Endodermal cell (in vitro differentiated cells): Measurements from ENCODE around the gene AGAP3. TPM values are rescaled to one million over a fixed set of nuclear protein-coding genes. Genes with fewer than 3 reads are reported as not detected.

ENCODE experiments used
- DNase-seq: peaks from one replicate; pipeline ENCODE4 v3.0.0-alpha.2; 2017
- H3K27ac ChIP-seq: 2 replicates; pipeline ENCODE4 v1.5.1; 2013; ENCODE audit warnings: mild to moderate bottlenecking, low read depth, low read length, moderate library complexity
- H3K27me3 ChIP-seq: 2 replicates; pipeline ENCODE4 v1.6.1; 2013; ENCODE audit warnings: mild to moderate bottlenecking, low read length, moderate library complexity; ENCODE audit not compliant: insufficient read depth, control insufficient read depth, poor library complexity, severe bottlenecking
- H3K36me3 ChIP-seq: 2 replicates; pipeline ENCODE4 v1.7.0; 2013; ENCODE audit warnings: mild to moderate bottlenecking, low read length, moderate library complexity; ENCODE audit not compliant: control insufficient read depth, insufficient read depth
- H3K4me1 ChIP-seq: one replicate; pipeline ENCODE4 v1.7.0; 2013; ENCODE audit warnings: low read length; ENCODE audit not compliant: control insufficient read depth, insufficient read depth
- H3K4me3 ChIP-seq: 2 replicates; pipeline ENCODE4 v1.5.1; 2013; ENCODE audit warnings: mild to moderate bottlenecking, low read length, moderate library complexity
- H3K9ac ChIP-seq: 2 replicates; pipeline ENCODE4 v1.6.1; 2013; ENCODE audit warnings: mild to moderate bottlenecking, low read length, moderate library complexity; ENCODE audit not compliant: poor library complexity, severe bottlenecking; ENCODE audit errors: extremely low read depth
- H3K9me3 ChIP-seq: 2 replicates; pipeline ENCODE4 v1.6.1; 2013; ENCODE audit warnings: mild to moderate bottlenecking, low read length, moderate library complexity; ENCODE audit not compliant: control insufficient read depth
- H3K27ac Mint-ChIP-seq: 2 replicates; pipeline ENCODE4 v1.8.0; 2020; ENCODE audit warnings: mixed read lengths
- H3K27me3 Mint-ChIP-seq: 2 replicates; pipeline ENCODE4 v1.8.0; 2021; ENCODE audit warnings: mild to moderate bottlenecking, mixed read lengths; ENCODE audit not compliant: insufficient read depth
- H3K36me3 Mint-ChIP-seq: 2 replicates; pipeline ENCODE4 v1.8.0; 2020; ENCODE audit warnings: low read depth, mixed read lengths
- H3K4me1 Mint-ChIP-seq: 2 replicates; pipeline ENCODE4 v1.8.0; 2020; ENCODE audit warnings: mixed read lengths
- H3K4me3 Mint-ChIP-seq: 2 replicates; pipeline ENCODE4 v1.8.0; 2020; ENCODE audit warnings: mild to moderate bottlenecking, moderate library complexity, mixed read lengths
- H3K9me3 Mint-ChIP-seq: 2 replicates; pipeline ENCODE4 v1.8.0; 2020; ENCODE audit warnings: mild to moderate bottlenecking, mixed read lengths
- CTCF ChIP-seq: fragments of 200-600 bp; sonication (generic); conservative IDR thresholded peaks from 2 replicates; pipeline ENCODE4 v1.5.0; 2021; ENCODE audit warnings: antibody characterized with exemption, mild to moderate bottlenecking
- WGBS, 2 experiments: methylation state at CpG; one replicate each; pipeline versions ENCODE4 v1.1.5 to v1.1.7; 2013; ENCODE audit warnings: missing lambda C conversion rate in 2 of 2, mixed read lengths in 1 of 2; ENCODE audit not compliant: insufficient coverage in 1 of 2, insufficient read length in 1 of 2; 5-methylcytosine and 5-hydroxymethylcytosine counted together
- total RNA-seq, 2 donors: library from RNA; stranded (reverse); fragmentation: NEBNext Ultra II Directional in 1 of 2; extraction: Animal tissue kit (Norgen Biotek cat#: 25700) in 1 of 2; gene quantifications; 2 replicates in 1 of 2; 3 replicates in 1 of 2; pipeline ENCODE4 v1.2.1, GENCODE V29; 2021

The AGAP3 gene
- total RNA-seq, 2 donors from 2014 or later, result 113 to 116 TPM

GRCh38 chr7:151110941-151111645 is 24.8 kb downstream of the AGAP3 start:
- H3K4me1 Mint-ChIP-seq, result peaks cover 31% of the 10 kb centered on the region

GRCh38 chr7:151113344-151114150 is 27.3 kb downstream of the AGAP3 start:
- Mint-ChIP-seq H3K27me3 (no peaks in the 10 kb centered on the region), H3K4me3 (peak overlapping the region; percentile 50), H3K9me3 (no peaks in the 10 kb centered on the region), H3K36me3 (peaks cover 3% of the 10 kb centered on the region), H3K27ac (peak overlapping the region; percentile 68), H3K4me1 (peaks cover 31% of the 10 kb centered on the region)
- H3K9me3 ChIP-seq, result no peaks in the 10 kb centered on the region
- peaks cover 31% of the 10 kb centered on the region for H3K4me1 ChIP-seq
- peak; percentile 88 for DNase-seq
- H3K27ac ChIP-seq, result no peak overlapping the region
- peaks cover 14% of the 10 kb centered on the region for H3K36me3 ChIP-seq
- H3K4me3 ChIP-seq, result peak overlapping the region; percentile 25
- WGBS, 2 experiments, result 27 to 46% methylated on average over 10 to 13 of the region's 13 CpGs
- no peak overlapping the region for H3K9ac ChIP-seq
- no peaks in the 10 kb centered on the region for H3K27me3 ChIP-seq
- peak; percentile 18 for TF ChIP-seq CTCF

More at GRCh38 chr7:151110941-151111645, 24.8 kb downstream of the AGAP3 start:
- Histone ChIP-seq H3K4me3 (peak overlapping the region; percentile 64), H3K9ac (peak overlapping the region; percentile 29), H3K4me1 (peaks cover 29% of the 10 kb centered on the region), H3K36me3 (no peaks in the 10 kb centered on the region), H3K27me3 (no peaks in the 10 kb centered on the region), H3K27ac (no peak overlapping the region), H3K9me3 (no peaks in the 10 kb centered on the region)
- WGBS, 2 experiments, result 43% methylated on average over 9 to 20 of the region's 20 CpGs
- Mint-ChIP-seq H3K27ac (peak overlapping the region; percentile 21), H3K27me3 (no peaks in the 10 kb centered on the region), H3K4me3 (no peak overlapping the region), H3K36me3 (peaks cover 3% of the 10 kb centered on the region), H3K9me3 (no peaks in the 10 kb centered on the region)
- DNase-seq, result peak; percentile 94
- peak; percentile 94 for TF ChIP-seq CTCF

GRCh38 chr7:151114151-151115090 is 28.1 kb downstream of the AGAP3 start:
- no peaks in the 10 kb centered on the region for H3K27me3 Mint-ChIP-seq
- 12 to 39% methylated on average over 28 to 101 of the region's 101 CpGs for WGBS, 2 experiments
- H3K4me3 ChIP-seq, result peak overlapping the region; percentile 25
- no peaks in the 10 kb centered on the region for H3K27me3 ChIP-seq
- peaks cover 31% of the 10 kb centered on the region for H3K4me1 ChIP-seq
- peak; percentile 87 for DNase-seq
- peaks cover 28% of the 10 kb centered on the region for H3K4me1 Mint-ChIP-seq
- peaks cover 23% of the 10 kb centered on the region for H3K36me3 ChIP-seq
- peaks cover 11% of the 10 kb centered on the region for H3K36me3 Mint-ChIP-seq
- H3K9ac ChIP-seq, result no peak overlapping the region
- H3K27ac ChIP-seq, result no peak overlapping the region
- no peak overlapping the region for H3K27ac Mint-ChIP-seq
- peak overlapping the region; percentile 50 for H3K4me3 Mint-ChIP-seq
- H3K9me3 Mint-ChIP-seq, result no peaks in the 10 kb centered on the region
- H3K9me3 ChIP-seq, result no peaks in the 10 kb centered on the region
- TF ChIP-seq CTCF, result no peak
